ENCODE data around the gene TFDP3.

TFDP3 gene

DNA sequence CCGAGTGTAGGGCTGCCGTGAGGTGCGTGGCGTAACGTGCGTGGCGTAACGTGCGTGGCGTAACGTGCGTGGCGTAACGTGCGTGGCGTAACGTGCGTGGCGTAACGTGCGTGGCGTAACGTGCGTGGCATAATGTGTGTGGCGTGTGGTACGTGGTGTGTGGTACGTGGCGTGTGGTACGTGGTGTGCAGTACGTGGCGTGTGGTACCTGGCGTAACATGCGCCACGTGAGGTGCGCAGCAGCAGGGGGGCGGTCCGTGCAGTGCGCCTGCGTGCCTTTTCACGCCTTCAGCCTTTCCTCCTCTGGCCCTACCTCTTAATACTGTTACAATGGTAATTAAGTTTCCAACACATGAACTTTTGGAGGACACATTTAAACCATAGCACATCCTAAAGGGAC lies at the start of gene TFDP3:
Gene TFDP3, minus strand, starts transcription at position 26 of the 400 bp plus-strand sequence. CDS start 95 bp downstream, outside the sequence.
- DNase-seq, result no peak

DNA sequence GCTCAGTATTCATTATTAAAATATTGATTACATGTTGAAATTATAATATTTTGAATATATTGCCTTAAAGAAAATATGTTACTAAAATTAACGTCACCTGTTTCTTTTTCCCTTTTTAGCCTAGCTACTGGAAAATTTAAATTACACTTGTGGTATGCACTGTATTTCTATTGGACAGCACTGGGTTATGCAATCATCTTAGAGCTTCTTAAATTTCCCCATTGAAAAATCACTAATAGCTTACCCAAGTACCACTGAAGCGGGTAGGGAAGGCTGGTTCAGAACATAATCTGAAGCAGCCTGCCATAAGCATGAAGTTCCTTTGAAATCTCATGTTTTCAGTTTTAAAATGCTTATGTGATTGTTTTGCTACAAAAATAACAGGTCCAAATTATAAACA lies 49.5 kb upstream of the TFDP3 start:
- DNase-seq, result no peak

- no peak for DNase-seq
These were observed 47.2 kb upstream of the TFDP3 start for GRCh38 chrX:133265331-133265730.

DNA sequence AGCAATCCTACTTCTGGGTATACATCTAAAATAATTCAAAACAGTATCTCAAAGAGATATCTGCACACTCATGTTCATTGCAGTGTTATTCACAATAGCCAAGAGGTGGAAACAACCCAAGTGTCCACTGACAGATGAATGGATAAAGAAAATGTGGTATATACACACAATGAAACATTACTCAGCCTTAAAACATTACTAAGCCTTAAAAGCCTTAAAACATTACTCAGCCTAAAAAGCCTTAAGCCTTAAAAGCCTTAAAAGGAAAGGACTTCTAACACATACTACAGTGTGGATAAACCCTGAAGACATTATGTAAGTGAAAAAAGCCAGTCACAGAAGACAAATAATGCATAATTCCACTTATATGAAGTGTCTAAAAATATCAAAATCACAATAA lies 40.3 kb upstream of the TFDP3 start:
- DNase-seq, result no peak

DNA sequence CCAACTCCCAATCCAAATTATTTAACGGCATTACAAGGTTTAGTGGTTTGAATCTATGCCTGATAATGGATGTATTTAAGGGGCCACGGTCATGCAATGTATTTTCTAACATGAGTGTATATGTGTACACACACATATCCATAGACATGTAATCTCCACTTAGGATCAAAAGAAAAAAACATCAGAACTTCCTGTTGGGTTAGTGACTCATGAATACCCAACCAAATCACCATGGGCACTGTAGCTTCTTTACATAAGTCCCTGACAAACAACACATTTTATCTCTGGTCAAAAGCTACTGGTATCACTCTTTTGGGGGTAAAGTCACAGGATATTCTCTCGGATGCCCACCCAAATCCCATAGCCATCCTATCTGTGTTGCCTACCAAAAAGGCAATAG lies 36.5 kb upstream of the TFDP3 start:
- DNase-seq, result no peak

GRCh38 chrX:133251204-133251603 lies 33.0 kb upstream of the TFDP3 start:
- DNase-seq, result no peak

DNA sequence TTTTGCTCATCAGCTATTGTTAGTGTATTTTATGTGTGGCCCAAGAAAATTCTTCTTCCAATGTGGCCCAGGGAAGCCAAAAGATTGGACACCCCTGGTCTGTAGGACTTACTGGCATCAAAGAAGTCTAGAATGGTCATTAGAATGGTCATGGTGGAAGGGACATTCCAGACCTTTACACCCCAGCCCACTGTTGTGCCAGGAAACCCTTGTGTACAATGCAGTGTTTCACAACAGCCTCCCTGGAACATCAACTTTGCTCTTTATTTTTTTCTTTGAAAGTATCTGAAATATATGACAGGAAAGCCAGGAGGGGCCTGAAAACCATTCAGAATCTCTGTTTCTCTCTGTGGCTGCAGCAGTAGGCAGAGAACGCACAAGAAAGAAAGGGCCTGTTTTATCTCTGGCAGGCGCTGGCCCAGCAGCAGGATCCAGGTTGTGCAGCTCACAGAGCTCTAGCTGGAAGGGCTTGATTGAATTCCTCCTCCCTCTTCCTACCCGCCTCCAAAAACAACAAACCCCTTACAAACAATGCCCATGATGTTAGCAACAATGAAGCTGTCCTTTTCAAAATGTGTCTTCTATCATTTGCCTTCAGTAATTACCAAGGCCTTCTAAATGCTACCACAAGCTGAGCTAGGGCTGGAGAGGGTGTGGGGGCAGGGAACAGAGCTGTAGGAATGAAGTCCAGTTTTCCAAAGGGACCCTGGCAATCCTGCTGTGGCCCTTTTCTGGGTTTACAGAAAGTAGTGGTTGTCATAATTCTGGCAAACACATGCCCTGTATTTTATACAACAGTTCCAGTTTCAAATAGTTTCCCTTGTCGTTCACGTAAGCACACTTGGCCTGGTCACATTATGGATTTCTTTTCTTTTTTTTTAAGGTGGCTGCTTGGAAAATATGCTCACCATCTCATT lies 32.3 kb upstream of the TFDP3 start:
- DNase-seq, result no peak

DNA sequence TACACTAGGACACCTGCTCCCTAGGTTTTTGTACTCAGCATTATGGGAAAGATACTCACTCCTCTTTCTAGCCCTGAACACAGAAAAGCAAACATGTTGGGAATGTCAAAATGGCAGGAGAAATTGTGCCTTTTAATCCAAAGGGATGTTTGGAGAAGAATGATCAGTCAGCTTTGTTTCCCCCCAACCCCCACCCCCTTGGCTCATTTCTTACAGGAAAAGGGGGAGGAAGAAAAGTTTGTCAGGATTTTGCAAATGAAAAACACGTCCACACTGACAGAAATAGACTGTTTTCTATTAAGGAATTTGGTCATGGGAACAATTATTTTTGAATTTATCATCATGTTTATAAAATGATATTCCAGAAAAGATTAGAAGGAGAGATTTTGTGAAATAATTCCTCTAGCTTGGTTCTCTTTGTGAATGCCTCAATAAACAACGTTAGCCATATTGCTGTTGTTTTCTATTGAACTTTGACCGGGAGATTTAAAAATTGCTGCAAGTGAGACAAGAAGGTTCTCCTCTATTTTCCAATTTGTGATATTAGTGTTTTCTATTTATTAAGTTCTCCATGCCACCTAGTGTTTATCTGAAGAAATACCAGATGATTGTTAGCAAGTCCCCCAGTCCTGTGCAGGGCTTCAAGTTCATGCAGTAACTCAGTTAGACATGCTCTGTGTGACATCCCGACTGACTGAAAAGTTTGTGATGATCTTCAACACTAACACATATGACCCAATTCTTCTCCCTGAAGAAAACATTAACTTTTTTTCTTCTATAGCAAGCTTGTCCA lies 31.3 kb upstream of the TFDP3 start:
- no peak for DNase-seq

- DNase-seq, result no peak
These were observed 30.0 kb upstream of the TFDP3 start for GRCh38 chrX:133248177-133248576.

GRCh38 chrX:133246921-133247320 lies 28.8 kb upstream of the TFDP3 start:
- DNase-seq, result no peak

DNA sequence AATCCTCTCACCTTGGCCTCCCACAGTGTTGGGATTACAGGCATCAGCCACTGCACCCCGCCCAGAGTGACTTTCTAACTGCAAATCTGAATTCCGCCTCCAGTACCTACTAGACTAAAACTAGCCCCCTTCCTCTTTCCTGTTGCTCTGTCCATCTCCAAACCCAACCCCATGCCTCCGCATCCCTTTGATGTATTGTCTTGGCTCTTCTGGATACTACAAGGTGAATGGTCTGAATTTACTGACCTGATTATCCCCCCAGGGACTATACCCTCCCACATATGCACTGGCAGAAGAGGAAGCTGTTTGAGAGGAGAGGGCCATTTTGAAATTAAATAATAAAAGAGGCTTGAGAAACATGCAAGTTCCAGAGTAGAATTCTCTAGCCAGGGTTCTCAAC lies 17.7 kb upstream of the TFDP3 start:
- no peak for DNase-seq

DNA sequence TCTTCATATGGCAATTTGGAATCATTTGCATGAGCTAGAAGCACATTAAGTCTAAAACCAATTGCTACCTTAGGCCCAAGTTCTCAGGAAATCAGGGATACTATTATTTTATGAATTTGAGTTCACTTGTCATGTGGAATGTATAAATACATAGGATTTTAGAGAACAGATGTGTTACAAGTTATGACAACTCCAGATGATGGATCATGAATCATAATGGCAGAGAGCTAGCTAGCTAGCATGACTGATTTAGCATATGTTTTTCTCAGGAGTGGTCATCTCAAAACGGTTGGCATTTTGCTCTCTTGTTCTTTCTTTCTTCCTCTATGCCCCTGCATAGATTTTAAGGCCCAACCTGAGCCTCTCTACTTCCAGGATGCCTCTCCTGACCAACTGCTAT lies 14.2 kb upstream of the TFDP3 start:
- DNase-seq, result no peak

DNA sequence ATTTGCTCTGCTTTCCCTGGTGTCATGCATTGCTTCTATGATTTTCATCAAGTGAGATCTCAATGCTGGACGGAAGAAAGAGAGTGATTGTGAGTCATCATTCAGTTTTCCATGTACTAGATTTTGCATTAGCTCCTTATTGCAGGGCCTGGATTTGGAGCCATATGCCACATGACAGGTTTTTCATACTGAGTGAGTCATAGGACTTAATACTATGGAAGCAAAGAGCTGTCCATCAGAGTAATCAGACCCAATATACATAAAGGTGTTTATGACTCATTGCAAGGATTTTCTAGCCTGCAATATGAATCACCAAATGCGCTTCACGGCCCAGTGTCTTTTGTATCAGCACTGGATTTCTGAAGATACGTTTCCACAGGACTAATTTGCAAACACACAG lies 11.2 kb upstream of the TFDP3 start:
- DNase-seq, result no peak

DNA sequence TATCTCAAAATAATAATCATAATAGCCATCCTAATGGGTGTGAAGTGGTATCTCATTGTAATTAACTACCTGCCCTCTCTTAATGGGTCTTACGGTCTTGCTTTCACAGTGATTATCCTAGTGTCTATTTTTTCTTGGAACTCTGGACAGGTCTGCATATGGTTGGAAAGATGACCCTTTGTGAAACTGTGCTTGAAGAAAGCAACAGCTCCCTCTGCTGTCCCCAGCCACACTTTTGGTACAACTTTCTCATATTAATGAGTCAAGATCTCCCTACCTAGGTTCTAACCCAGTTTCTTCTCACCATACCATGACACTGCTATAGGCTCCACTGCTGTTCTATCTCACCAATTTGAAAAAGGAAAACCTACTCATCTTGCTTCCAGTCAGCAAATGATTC lies 2.4 kb downstream of the TFDP3 start:
- no peak for DNase-seq

DNA sequence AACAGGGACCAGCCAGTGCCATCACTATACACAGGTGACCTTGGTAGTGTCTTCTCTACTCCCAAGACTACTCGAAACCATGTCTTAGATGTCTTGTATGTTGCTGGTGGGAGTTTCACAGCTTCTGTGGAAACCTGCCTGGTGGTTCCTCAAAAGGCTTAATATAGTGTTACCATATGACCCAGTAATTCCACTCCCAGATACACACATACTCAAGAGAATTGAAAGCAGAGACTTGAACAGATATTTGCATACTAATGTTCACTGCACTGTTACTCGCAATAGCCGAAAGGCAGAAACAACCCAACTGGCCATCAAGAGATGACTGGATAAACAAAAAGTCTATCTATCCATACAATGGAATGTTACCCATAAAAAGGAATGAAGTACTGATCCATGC lies 3.1 kb downstream of the TFDP3 start:
- DNase-seq, result no peak

DNA sequence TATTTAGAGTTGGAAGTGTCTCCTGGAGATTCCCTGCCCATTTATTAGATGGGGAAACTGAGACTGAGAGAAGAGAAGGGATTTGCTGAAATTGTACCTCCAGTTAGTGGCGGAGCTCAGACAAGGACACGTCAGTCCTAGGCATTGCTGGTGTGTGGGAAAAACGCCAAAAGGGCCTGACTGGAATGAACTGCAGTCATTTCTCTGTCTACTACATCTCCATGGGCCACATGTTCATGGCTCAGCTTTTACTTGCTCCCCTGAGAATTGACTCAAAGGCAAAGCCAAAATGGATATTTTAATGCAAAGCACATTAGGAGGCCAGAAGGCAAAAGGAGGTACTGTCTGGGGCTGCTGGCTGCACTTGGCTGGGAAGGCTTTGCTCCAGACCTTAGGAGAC lies 3.9 kb downstream of the TFDP3 start:
- DNase-seq, result no peak

- no peak for DNase-seq
These were observed 5.0 kb downstream of the TFDP3 start for GRCh38 chrX:133213117-133213516.

GRCh38 chrX:133207751-133208150 lies 10.4 kb downstream of the TFDP3 start:
- DNase-seq, result no peak

DNA sequence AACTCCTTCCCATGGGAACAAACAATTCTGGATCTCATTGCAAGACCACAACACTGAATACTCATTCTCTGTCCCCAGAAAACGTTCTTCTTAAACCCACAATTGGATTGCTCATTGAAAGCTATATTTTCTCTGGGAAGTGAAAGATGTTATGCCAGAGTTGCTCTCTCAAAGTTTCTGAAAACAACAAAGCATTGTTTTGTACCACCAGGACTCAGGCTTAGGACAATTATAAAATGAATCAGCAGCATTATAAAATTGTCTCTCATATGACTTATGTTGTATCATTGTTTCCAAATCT lies 26.5 kb downstream of the TFDP3 start:
- DNase-seq, result no peak

DNA sequence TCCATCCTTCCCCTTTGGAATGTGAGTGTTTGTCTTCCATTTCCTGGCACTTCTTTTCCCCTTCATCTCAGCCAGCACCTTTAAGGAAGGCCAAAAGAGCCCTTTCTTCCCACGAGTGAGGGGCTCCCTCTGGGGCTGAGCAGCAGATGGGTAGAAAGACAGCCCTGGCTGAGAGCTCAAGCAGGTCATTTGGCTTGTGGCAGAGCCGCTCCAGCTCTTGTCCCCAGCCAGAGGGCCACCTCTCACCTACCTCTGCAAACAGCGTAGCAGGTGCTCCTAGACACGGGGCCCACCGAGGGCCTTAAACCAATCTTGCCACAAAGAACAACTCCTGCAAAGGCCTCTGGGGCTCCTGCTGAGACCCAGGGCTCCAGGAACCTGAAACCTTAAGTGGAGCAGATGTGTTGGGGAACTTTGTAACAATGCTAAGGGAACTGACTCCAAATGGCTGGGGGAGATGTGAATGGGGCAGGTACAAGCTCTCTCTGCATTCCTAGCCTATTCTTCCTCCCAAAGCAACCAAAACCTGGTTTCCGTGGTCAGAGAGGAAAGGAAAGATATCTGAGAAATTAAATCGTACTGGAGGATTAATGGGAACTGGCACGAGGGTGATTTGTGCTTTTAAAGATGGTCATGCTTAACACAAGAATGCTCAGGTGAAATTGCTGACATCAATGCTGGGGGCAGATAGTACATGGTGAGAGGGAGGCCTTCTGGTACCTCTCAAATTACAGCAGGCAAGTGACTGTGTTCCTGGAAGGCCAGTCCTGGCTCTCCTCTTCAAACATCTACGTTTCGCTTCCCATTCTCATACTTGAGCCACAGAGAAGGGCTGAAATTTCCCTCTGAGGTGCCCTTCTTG lies 27.0 kb downstream of the TFDP3 start:
- DNase-seq, result no peak

GRCh38 chrX:133189195-133189594 lies 29.0 kb downstream of the TFDP3 start:
- DNase-seq, result no peak

GRCh38 chrX:133188631-133189030 lies 29.5 kb downstream of the TFDP3 start:
- DNase-seq, result no peak

- no peak for DNase-seq
These were observed 32.2 kb downstream of the TFDP3 start for GRCh38 chrX:133185938-133186337.

Data from bone marrow (tissue), 2 donors.